A673 (cell line): Measurements from ENCODE around the gene RNF223. TPM values are rescaled to one million over a fixed set of nuclear protein-coding genes. Genes with fewer than 3 reads are reported as not detected.
"Not testable (repeated sequence)": the region's sequence is repeated elsewhere in the genome, so short reads cannot be mapped to it uniquely, and the experiment has no call there.

ENCODE experiments used
- BruUV-seq: library from RNA; stranded (reverse); fragments of 400-500 nt; replicated peaks from 2 replicates; lab custom pipeline; 2021; lab: Mats Ljungman, UMichigan
- CTCF ChIA-PET: fragments of 300-600 bp; sonication (Branson Sonifier 250); formaldehyde crosslinking; loops from one replicate; lab custom pipeline; 2022; ENCODE audit warnings: antibody characterized with exemption; lab: Charles Lee
- POLR2A ChIA-PET: fragments of 300-600 bp; sonication (Branson Sonifier 250); formaldehyde crosslinking; loops from one replicate; lab custom pipeline; 2022; ENCODE audit warnings: antibody characterized with exemption; ENCODE audit not compliant: low non-redundant PET; lab: Charles Lee
- DNase-seq: peaks from one replicate; pipeline ENCODE4 v3.0.0-alpha.2; 2015; ENCODE audit warnings: low spot score
- H3K27ac ChIP-seq: fragments of 200-600 bp; sonication (generic); 2 replicates; pipeline ENCODE4 v1.5.1; 2016; ENCODE audit warnings: mixed run types, low read depth, mild to moderate bottlenecking, mixed read lengths, antibody characterized with exemption, low read length; ENCODE audit not compliant: poor library complexity, severe bottlenecking
- H3K27me3 ChIP-seq: fragments of 200-600 bp; sonication (generic); replicated peaks from 2 replicates; pipeline ENCODE4 v1.6.1; 2017; ENCODE audit warnings: mixed run types, low read depth, mild to moderate bottlenecking, mixed read lengths, antibody characterized with exemption, low read length; ENCODE audit not compliant: insufficient read depth, poor library complexity
- H3K36me3 ChIP-seq: fragments of 200-600 bp; sonication (generic); 2 replicates; pipeline ENCODE4 v1.6.1; 2016; ENCODE audit warnings: mixed run types, mild to moderate bottlenecking, mixed read lengths, antibody characterized with exemption, low read length; ENCODE audit not compliant: insufficient read depth, poor library complexity, severe bottlenecking
- H3K4me1 ChIP-seq: fragments of 200-600 bp; sonication (generic); 2 replicates; pipeline ENCODE4 v1.6.1; 2017; ENCODE audit warnings: mixed run types, mild to moderate bottlenecking, mixed read lengths, antibody characterized with exemption, low read length; ENCODE audit not compliant: insufficient read depth, poor library complexity, severe bottlenecking
- H3K4me3 ChIP-seq: fragments of 200-600 bp; sonication (generic); 2 replicates; pipeline ENCODE4 v1.5.1; 2016; ENCODE audit warnings: low read depth, mixed run types, mild to moderate bottlenecking, mixed read lengths, low read length; ENCODE audit not compliant: poor library complexity, severe bottlenecking
- H3K9me3 ChIP-seq: fragments of 200-600 bp; sonication (generic); 2 replicates; pipeline ENCODE4 v1.6.1; 2016; ENCODE audit warnings: mixed run types, low read depth, mild to moderate bottlenecking, mixed read lengths, antibody characterized with exemption, low read length; ENCODE audit not compliant: poor library complexity, severe bottlenecking
- EZH2 ChIP-seq: fragments of 200-600 bp; sonication (generic); IDR thresholded peaks from 2 replicates; pipeline ENCODE4 v1.6.1; 2017; ENCODE audit warnings: borderline replicate concordance, low read depth, mild to moderate bottlenecking, mixed read lengths, antibody characterized with exemption, low read length; ENCODE audit not compliant: poor library complexity, severe bottlenecking
- intact Hi-C: fragments of 100-400 bp; cut with micrococcal nuclease; formaldehyde crosslinking; loops from one replicate; pipeline ENCODE4 v1.10.0; 2022; ENCODE audit not compliant: unreplicated experiment
- total RNA-seq: library from RNA; stranded (reverse); gene quantifications from 2 replicates; pipeline ENCODE4 v1.2.3, GENCODE V29; 2021
- TF ChIP-seq, protein P1 (sequence below): fragments of 300-800, 200-600 bp; sonication (generic); conservative IDR thresholded peaks from 2 replicates; pipeline ENCODE4 v1.5.1; 2017; ENCODE audit warnings: low read depth, mild to moderate bottlenecking, antibody characterized with exemption, low read length, moderate library complexity, mixed read lengths

RNF223 gene
- total RNA-seq, 1 experiment from 2014 or later = not detected

DNA sequence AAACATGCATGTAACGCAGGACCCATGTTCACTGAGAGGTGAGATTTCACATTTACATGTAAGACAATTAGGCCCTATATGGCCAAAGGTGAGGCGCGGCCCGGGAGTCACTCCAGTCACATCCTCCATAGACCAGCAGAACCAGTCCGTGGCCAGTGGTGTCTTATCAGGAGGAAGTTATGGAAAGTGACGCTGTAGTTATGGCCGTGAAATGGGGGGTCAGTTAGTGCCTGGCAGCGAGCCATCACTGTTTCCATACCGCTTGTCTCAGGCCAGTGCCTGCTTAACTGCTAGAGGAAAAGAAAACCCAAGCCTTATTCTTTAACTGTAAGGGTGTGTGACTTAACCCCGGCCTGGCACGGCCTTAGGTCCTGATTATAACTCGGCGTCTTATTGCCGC is 35.6 kb upstream of the RNF223 start:
- TF ChIP-seq EZH2 = no peak
- TF ChIP-seq, protein P1, sequence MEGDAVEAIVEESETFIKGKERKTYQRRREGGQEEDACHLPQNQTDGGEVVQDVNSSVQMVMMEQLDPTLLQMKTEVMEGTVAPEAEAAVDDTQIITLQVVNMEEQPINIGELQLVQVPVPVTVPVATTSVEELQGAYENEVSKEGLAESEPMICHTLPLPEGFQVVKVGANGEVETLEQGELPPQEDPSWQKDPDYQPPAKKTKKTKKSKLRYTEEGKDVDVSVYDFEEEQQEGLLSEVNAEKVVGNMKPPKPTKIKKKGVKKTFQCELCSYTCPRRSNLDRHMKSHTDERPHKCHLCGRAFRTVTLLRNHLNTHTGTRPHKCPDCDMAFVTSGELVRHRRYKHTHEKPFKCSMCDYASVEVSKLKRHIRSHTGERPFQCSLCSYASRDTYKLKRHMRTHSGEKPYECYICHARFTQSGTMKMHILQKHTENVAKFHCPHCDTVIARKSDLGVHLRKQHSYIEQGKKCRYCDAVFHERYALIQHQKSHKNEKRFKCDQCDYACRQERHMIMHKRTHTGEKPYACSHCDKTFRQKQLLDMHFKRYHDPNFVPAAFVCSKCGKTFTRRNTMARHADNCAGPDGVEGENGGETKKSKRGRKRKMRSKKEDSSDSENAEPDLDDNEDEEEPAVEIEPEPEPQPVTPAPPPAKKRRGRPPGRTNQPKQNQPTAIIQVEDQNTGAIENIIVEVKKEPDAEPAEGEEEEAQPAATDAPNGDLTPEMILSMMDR = no peak
- no peak for DNase-seq
- BruUV-seq = no TSS peak
- Histone ChIP-seq H3K27me3 (no peaks in the 10 kb centered on the region), H3K36me3 (peaks cover 10% of the 10 kb centered on the region), H3K4me3 (no peak overlapping the region), H3K4me1 (no peaks in the 10 kb centered on the region), H3K27ac (no peak overlapping the region), H3K9me3 (no peaks in the 10 kb centered on the region)
- ChIA-PET CTCF (no interaction called here), POLR2A (no interaction called here)
- intact Hi-C loops = loop anchor here (10.0 kb wide), 2 partner anchors 75 to 265 kb away; partner anchors contain the start of gene AURKAIP1

DNA sequence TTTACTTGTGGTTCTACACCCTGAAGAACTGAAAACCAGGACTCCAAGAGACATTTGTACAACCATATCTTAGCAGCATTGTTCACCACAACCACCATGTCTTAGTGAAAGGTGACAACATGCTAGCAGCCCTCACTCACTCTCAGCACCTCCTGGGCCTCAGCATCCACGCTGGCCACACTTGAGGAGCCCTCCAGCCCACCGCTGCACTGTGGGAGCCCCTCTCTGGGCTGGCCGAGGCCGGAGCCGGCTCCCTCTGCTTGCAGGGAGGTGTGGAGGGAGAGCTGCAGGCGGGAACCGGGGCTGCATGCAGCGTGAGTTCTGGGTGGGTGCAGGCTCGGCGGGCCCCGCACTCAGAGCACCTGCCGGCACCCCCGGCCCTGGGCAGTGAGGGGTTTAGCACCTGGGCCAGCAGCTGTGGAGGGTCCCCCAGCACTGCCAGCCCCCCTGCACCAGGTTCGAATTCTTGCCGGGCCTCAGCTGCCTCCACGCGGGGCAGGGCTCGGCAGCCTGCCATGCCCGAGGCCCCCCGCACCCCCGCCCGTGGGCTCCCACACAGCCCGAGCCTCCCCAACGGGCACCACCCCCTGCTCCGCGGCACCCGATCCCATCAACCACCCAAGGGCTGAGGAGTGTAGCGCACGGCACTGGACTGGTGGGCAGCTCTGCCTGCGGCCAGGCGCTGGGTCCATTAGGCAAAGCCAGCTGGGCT is 32.6 kb upstream of the RNF223 start:
- Histone ChIP-seq H3K4me3 (no peak overlapping the region), H3K27me3 (no peaks in the 10 kb centered on the region), H3K36me3 (no peaks in the 10 kb centered on the region), H3K4me1 (no peaks in the 10 kb centered on the region), H3K27ac (no peak overlapping the region), H3K9me3 (no peaks in the 10 kb centered on the region)
- BruUV-seq = no TSS peak
- intact Hi-C loops = no loop called here
- TF ChIP-seq EZH2 = no peak
- TF ChIP-seq, protein P1 = no peak
- ChIA-PET CTCF (no interaction called here), POLR2A (no interaction called here)
- DNase-seq = no peak

DNA sequence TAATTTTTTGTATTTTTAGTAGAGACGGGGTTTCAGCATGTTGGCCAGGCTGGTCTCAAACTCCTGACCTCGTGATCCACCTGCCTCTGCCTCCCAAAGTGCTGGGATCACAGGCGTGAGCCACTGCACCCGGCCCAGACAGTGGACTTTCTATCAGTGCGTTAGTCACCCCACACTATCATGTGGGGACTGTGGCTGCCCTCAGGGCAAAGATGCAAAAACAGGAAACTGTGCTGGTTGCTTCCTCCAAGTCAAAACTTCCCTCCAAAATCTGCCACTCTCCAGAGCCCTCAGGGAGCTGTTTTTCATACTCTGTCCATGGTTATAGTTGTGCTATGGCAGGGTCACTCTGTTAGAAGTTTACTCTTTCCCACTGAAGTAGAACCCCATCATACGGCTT is 30.0 kb upstream of the RNF223 start:
- H3K36me3 ChIP-seq, H3K9me3 ChIP-seq, H3K4me1 ChIP-seq, BruUV-seq, H3K4me3 ChIP-seq, H3K27me3 ChIP-seq, H3K27ac ChIP-seq, CTCF ChIA-PET, DNase-seq, intact Hi-C loops, POLR2A ChIA-PET: not testable (repeated sequence)

DNA sequence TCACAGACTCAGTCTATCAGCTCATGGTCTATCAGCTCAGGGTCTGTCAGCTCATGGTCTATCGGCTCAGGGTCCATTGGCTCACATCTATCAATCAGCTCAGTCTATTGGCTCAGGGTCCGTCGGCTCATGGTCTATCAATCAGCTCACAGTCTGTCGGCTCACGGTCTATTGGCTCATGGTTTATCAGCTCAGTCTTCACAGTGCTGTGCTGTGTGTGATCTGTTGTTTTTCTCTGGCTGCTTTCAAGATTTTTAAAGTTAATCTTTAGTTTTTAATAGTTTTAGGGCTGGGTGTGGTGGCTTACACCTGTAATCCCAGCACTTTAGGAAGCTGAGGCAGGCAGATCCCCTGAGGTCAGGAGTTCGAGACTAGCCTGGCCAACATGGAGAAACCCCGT is 27.4 kb upstream of the RNF223 start:
- TF ChIP-seq, protein P1 = no peak
- TF ChIP-seq EZH2 = no peak
- intact Hi-C loops = no loop called here
- ChIA-PET CTCF (no interaction called here), POLR2A (no interaction called here)
- Histone ChIP-seq H3K4me1 (no peaks in the 10 kb centered on the region), H3K27me3 (no peaks in the 10 kb centered on the region), H3K9me3 (no peaks in the 10 kb centered on the region), H3K36me3 (no peaks in the 10 kb centered on the region), H3K27ac (no peak overlapping the region), H3K4me3 (no peak overlapping the region)
- no peak for DNase-seq
- no TSS peak for BruUV-seq
